ENCODE data around the gene RAB7B.

- TF ChIP-seq POLR2A (IDR thresholded peaks at IDR 0.05), result no peak
- TF ChIP-seq, protein P1, sequence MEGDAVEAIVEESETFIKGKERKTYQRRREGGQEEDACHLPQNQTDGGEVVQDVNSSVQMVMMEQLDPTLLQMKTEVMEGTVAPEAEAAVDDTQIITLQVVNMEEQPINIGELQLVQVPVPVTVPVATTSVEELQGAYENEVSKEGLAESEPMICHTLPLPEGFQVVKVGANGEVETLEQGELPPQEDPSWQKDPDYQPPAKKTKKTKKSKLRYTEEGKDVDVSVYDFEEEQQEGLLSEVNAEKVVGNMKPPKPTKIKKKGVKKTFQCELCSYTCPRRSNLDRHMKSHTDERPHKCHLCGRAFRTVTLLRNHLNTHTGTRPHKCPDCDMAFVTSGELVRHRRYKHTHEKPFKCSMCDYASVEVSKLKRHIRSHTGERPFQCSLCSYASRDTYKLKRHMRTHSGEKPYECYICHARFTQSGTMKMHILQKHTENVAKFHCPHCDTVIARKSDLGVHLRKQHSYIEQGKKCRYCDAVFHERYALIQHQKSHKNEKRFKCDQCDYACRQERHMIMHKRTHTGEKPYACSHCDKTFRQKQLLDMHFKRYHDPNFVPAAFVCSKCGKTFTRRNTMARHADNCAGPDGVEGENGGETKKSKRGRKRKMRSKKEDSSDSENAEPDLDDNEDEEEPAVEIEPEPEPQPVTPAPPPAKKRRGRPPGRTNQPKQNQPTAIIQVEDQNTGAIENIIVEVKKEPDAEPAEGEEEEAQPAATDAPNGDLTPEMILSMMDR (IDR thresholded peaks at IDR 0.05 in 4 of 5, conservative IDR thresholded peaks at IDR 0.05 in 1 of 5), result no peak
These were observed 64.5 kb downstream of the RAB7B start for GRCh38 chr1:205938682-205939081.
